Sigmoid colon (tissue), 4 donors: ENCODE data around the gene ZNF23.

Experiments
- CTCF ChIP-seq, 4 experiments: fragments of 450-650 bp in 3 of 4; fragments of 200-600 bp in 1 of 4; IDR thresholded peaks; one replicate each; pipeline ENCODE4 v1.5.1; 2016 to 2019; ENCODE audit warnings: antibody characterized with exemption in 4 of 4, mild to moderate bottlenecking in 3 of 4, moderate library complexity in 2 of 4
- POLR2A ChIP-seq, 2 donors: fragments of 450-650 bp; IDR thresholded peaks; one replicate each; pipeline ENCODE4 v1.6.1; 2016; ENCODE audit warnings: antibody characterized with exemption in 2 of 2, mild to moderate bottlenecking in 2 of 2, moderate library complexity in 2 of 2
- POLR2AphosphoS5 ChIP-seq, 4 donors: sonication (generic); formaldehyde crosslinking; IDR thresholded peaks; one replicate each; pipeline ENCODE4 v1.6.1; 2017; ENCODE audit warnings: antibody characterized with exemption in 4 of 4

DNA sequence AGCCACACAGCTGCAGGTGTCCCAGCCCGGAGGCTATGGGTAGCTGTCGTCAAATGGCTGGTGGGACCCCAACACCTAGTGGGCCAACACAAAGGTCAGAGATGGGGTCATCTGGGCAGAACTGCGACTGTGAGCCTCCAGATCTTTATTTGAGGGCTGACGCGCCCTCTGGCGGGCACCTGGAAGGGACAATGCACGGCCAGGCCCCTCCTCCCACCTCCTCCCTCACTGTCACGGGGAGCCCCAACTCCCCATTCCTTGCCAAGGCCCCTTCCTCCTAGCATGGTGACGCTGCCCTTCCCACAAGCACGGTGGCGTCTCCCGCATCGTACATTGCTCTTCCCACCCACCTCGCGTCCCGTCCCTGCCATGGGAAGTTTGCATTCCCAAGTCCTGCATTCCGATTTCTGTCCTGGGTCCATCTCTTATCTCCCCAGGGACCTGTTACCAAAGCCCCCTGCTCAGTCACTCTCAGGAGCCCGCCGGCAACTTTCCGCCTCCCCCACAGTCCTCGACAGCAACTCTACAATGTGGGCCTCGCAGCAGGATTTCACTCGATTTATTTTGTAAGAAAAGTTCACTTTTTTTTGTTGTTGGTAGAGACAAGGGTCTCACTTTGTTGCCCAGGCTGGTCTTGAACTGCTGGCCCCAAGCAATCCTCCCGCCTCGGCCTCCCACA is 21.2 kb downstream of the ZNF23 start:
- TF ChIP-seq POLR2AphosphoS5 (IDR thresholded peaks at IDR 0.05) (no peak), CTCF (IDR thresholded peaks at IDR 0.05) (no peak), POLR2A (IDR thresholded peaks at IDR 0.05) (no peak)
